ENCODE results near the gene FBN1.

The FBN1 gene

DNA sequence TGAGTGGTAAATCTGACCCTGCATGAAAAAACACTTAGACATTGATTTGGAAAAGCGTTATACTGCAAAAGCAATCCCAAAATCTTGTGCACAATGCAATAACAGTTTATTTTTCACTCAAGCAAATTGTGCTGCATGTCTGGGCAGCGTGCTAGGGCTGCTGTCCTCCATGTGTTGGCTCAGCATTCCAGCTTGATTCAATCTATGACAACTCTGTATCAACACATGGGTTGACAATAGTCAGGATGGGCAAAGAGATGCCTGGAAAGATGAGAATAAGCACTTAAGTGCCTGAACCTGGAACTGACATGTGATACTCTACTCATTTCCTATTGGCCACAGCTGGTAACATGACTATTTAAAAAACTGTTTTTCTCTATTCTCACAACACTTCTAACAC is 262.5 kb downstream of the FBN1 start:
- in situ Hi-C loops (cut with MboI; ENCODE audit: low sequenced_read_pairs) = no loop called here

DNA sequence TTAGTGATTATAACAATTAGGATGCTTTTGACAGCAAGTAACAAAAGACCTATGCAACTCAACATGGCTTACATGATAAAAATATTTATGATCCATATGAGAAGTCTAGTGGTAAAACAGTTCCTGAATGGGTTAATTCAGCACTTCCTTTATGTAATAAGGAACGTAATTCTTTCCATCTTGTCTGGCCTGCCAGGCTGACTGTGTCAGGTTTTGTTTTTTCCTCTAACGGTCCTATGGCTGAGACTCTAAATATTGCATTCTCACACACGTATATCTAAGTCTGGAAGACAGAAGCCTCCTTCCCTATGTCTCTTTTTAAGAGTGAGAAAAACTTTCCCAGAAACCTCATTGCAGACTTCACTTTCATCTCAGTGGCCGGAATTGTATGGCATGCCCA is 263.6 kb downstream of the FBN1 start:
- in situ Hi-C loops (cut with MboI; ENCODE audit: low sequenced_read_pairs) = no loop called here

DNA sequence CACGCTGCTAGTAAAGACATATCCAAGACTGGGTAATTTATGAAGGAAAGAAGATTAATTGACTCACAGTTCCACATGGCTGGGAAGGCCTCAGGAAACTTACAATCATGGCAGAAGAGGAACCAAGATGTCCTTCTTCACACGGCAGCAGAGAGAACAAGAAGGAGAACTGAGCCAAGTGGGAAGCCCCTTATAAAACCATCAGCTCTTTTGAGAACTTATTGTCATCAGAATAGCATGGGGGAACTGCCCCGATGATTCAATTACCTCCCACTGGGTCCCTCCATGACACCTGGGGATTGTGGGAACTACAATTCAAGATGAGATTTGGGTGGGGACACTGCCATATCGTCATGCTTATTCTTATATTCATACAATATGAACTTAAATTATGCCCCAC is 265.3 kb downstream of the FBN1 start:
- in situ Hi-C loops (cut with MboI; ENCODE audit: low sequenced_read_pairs) = no loop called here

DNA sequence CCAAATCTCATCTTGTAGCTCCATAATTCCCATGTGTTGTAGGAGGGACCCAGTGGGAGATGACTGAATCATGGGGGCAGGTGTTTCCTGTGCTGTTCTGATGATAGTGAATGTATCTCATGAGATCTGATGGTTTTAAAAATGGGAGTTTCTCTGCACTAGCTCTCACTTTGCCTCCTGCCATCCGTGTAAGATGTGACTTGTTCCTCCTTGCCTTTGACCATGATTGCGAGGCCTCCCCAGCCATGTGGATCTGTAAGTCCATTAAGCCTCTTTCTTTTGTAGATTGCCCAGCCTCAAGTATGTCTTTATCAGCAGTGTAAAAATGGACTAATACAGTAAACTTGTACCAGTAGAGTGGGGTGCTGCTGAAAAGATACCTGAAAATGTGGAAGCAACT is 269.7 kb downstream of the FBN1 start:
- in situ Hi-C loops (cut with MboI; ENCODE audit: low sequenced_read_pairs) = no loop called here

DNA sequence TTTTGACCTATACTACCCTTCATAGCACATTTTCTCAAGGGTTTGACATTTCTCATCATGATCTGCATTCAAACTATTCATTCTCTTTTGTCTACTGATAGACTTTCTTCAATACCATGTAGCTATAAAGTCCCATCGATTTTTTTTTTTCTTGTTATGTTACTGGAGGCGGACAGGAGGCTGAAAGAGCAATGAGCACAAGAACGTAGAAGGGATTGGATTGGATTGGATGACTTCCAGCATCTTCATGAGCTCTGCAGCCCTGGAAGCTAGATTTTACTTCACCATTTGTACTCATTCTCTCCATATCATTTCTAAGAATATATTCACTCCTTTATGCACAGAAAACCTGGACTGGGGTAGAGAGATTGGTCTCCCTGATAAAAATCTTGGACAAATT is 271.0 kb downstream of the FBN1 start:
- in situ Hi-C loops (cut with MboI; ENCODE audit: low sequenced_read_pairs) = no loop called here

DNA sequence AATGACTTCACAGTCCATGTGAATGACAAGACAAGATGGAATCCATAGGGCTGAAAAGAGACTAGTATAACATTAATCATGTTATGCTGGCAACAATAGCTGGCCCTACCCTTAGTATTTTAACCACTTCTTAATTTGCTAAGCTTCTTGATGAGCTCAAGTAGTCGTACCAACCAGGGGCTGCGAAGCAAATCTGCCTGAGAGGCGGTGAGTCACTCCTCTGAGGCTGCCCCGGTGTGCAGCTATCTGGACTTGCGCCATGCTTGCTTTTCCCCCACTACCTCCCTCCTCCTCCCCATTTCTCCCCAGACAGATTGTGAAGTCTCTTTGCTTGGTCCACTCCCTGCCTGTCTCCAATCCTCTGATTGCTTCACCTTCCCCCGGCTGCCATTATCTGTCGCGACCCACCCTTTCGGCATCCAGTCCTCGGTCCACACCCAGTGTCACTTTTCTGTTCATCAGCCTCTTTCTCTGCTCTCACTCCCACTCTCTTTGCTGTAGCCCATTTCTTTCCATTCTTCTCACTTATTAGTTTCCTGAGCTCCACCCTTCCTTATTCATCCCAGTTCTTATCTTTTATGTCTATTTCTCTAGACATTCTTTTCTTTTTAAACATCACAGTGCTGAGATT is 271.6 kb downstream of the FBN1 start:
- in situ Hi-C loops (cut with MboI; ENCODE audit: low sequenced_read_pairs) = no loop called here

DNA sequence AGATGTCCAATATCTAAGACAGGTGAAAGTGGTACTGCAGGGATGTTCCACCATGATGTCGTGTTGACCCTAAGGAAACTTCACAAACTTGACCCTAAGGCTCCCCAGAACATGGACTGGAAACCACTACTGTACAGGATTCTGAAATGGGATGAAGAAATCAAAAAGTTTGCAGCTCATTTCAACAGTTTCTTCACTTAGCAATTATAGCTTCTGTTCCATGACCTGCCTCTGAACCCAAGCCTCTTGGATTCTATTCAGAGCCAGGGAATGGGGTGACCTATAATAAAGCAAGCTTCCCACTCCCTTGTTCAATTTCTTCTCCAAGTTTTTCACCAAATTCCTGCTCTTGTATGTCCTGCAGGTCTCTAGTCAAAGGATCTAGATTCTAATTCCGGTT is 273.5 kb downstream of the FBN1 start:
- in situ Hi-C loops (cut with MboI; ENCODE audit: low sequenced_read_pairs) = no loop called here

DNA sequence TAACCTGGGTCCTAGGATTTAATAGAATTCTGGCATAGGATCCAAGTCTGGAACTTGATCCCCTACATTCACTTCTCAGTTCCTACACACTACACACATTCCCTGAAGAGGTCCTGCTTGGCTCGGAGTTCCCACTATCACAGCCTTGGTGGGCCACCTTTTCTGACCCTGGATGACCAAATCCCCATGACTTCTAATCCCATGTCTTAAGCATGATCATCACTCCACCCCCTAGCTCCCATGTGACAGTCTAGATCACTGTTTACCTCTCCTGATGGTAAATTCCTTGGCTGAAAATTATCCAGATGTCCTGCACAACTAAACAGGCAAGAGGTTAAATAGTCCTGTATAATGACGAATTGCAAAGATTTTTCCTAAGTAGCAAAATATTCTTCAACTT is 274.0 kb downstream of the FBN1 start:
- in situ Hi-C loops (cut with MboI; ENCODE audit: low sequenced_read_pairs) = no loop called here

DNA sequence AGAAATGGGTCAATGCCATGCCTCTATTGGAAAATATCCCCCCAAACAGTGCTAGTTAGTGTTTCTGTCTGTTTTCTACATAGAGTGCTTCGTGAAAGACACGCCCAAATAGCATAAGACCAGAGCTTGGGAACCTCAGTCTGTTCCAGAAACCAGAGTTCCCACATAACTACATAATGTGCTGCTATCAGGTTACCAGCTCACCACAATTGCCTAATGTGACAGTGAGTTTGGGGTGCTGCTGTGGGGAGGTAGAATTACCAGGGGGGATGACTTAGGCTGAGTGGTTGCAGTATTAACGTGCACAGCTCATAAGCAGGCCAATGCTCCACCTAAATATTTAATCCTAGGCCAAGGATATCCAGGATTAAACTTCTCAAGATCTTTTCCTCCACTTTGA is 275.0 kb downstream of the FBN1 start:
- in situ Hi-C loops (cut with MboI; ENCODE audit: low sequenced_read_pairs) = no loop called here

DNA sequence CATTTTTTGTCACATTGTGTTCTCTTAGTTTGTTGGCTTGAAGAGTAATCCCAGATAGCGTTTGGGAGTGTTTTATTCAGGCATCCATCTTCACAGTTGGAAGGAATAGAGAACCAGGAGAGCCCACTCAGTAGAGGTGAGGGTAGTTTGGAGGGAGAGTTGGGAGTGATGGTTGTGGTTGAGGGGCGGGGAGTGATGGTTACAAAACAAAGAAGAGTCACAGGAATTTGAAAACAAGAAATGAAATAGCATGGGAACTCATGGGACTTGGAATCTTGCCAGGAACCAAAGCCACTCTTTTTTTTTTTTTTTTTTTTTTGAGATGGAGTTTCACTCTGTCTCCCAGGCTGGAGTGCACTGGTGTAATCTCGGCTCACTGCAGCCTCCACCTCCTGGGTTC is 278.0 kb downstream of the FBN1 start:
- in situ Hi-C loops (cut with MboI; ENCODE audit: low sequenced_read_pairs) = no loop called here

DNA sequence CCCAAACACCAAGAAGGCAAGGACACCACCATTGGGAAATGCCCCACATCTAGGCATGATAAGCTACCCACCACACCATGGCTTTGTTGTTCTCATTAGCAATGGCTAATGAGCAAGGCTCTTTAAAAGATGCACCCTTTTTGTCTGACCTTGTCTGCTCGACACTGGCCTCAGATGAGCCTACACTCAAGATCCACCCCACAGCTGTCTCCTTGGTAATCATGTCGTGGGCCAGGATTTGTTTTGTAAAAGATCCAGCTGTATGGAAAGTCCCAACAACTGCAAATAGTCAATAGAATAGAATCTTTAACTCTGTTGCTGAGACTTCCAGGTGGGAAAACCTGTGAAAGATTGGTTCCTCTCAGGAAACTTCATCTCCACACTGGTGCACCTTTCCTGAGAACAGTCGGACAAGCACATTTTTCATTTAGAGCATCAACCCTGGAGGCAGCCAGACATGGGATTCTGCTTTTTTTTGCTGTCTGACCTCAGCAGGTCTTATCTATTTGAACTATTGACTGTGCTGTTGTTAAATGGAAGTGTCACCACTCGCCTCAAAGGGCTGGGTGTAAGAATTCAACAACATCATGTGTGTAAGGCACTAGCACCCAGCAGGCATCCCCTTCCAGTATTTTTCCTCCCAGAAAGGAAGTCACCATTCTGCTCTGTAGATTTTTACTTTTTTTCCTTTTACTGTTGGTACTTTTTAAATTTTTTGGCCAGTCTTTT is 278.8 kb downstream of the FBN1 start:
- in situ Hi-C loops (cut with MboI; ENCODE audit: low sequenced_read_pairs) = no loop called here

DNA sequence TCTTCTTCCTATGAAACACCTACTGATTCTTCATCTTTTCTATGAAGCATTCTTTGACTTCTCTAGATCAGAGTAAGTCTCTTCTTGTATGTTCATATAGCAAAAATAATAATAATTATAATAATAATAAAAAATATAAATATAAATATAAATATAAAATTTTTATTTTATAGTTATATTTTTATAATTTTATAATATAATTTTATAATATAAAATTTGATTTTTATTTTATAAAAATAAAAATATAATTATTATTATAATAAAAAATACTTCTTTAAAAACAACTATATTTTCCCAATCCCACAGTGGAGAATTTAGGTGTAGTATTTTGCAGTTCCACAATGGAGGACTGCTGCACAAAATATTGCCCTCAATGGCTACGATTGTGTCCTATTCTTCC is 279.9 kb downstream of the FBN1 start:
- in situ Hi-C loops (cut with MboI; ENCODE audit: low sequenced_read_pairs) = no loop called here

DNA sequence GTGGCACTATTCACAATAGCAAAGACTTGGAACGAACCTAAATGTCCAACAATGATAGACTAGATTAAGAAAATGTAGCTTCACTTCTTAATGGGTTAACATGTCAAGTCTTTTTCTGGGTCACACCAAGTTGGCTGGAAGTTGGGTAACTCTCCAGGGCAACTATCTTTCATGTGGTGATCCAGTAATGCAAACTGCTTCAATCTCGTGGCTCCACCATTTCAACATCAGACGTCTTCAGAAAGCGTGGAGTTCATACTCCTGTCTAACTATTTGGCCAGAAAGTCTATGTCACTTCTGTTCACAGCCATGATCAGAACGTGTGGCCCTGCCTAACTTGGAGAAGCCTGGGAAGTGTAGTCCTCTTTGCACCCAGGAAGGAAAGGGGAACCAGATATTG is 282.0 kb downstream of the FBN1 start:
- in situ Hi-C loops (cut with MboI; ENCODE audit: low sequenced_read_pairs) = no loop called here

DNA sequence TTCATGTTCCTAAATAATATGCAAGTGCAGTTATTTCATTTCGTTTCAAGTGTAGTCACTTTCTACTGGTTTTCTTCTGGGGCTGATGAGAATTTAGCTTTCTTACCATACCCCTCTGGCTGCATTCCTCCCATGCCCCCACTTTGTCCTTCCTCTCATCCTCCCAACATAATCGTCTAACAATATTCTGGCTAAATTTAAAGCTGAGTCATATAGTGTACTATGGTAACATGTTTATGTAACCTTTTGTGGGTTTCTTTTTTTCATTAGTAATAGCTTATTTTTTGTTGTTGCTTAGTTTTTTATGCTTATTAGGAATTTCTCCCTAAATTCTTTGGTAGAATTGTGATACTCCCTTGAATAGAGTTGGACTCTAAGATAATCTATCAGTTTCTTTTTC is 283.8 kb downstream of the FBN1 start:
- in situ Hi-C loops (cut with MboI; ENCODE audit: low sequenced_read_pairs) = no loop called here

DNA sequence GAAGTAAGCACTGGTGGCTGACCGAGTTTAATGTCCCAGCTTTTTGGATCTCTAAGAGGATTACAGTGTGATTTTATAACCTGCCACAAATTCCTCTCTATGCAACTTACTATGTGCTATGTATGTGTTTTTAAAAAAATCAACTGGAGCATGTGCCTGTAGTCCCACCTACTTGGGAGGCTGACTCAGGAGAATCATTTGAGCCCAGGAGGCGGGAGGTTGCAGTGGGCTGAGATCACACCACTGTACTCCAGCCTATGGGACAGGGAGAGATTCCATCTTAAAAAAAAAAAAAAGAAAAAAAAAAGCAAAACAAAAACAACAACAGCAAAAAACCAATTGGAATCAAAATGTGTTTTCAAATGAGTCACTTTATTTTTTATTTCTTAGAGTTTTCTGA is 284.7 kb downstream of the FBN1 start:
- in situ Hi-C loops (cut with MboI; ENCODE audit: low sequenced_read_pairs) = no loop called here

Measured in hTERT RPE-1 (cell line).